ENCODE results near the gene GMCL1.
A peak's percentile ranks its signal among the peaks of the same experiment; 100 is the strongest.

GMCL1 gene

GRCh38 chr2:69902213-69902922 is 72.9 kb downstream of the GMCL1 start:
- POLR2A ChIA-PET (ENCODE audit: low non-redundant PET) = no interaction called here
- no peak for DNase-seq (ENCODE audit: low spot score)
- TF ChIP-seq, protein P1, sequence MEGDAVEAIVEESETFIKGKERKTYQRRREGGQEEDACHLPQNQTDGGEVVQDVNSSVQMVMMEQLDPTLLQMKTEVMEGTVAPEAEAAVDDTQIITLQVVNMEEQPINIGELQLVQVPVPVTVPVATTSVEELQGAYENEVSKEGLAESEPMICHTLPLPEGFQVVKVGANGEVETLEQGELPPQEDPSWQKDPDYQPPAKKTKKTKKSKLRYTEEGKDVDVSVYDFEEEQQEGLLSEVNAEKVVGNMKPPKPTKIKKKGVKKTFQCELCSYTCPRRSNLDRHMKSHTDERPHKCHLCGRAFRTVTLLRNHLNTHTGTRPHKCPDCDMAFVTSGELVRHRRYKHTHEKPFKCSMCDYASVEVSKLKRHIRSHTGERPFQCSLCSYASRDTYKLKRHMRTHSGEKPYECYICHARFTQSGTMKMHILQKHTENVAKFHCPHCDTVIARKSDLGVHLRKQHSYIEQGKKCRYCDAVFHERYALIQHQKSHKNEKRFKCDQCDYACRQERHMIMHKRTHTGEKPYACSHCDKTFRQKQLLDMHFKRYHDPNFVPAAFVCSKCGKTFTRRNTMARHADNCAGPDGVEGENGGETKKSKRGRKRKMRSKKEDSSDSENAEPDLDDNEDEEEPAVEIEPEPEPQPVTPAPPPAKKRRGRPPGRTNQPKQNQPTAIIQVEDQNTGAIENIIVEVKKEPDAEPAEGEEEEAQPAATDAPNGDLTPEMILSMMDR (conservative IDR thresholded peaks at IDR 0.05; ENCODE audit: low read depth) = no peak
- H3K27ac ChIP-seq = peak overlapping the region; percentile 57
- CTCF ChIA-PET = no interaction called here

- ChIA-PET POLR2A (ENCODE audit: low non-redundant PET) (no interaction called here), CTCF (no interaction called here)
- DNase-seq (ENCODE audit: low spot score) = no peak
- TF ChIP-seq, protein P1 (conservative IDR thresholded peaks at IDR 0.05; ENCODE audit: low read depth) = no peak
- H3K27ac ChIP-seq = no peak overlapping the region
Measured at GRCh38 chr2:69907216-69907615, 77.8 kb downstream of the GMCL1 start.

DNA sequence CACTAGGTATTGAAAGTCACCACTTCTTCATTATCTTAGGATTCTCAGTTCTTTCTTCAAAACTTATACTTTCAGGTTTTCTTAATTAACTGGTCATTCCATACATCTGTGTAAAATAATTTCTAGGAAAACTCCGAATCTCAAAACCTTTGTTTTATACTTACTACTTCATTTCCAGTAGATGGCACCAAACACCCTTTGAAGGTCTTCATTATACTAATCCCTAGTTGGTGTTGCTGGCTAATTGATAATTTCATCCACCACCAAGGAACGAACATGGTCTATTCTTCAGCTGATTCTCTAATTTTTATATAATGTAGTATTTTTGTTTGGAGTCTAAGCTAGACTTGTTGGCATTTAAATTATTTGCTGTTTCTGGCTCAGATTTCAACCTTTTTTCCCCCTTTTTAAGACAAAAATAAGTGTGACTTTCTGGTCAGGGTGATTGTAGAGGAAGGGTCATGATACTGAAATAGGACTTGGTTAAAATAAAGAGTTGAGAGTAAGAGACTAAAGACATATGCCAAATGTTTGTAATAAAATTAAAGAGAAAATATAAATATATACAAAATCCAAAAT is 82.6 kb downstream of the GMCL1 start:
- POLR2A ChIA-PET (ENCODE audit: low non-redundant PET) = no interaction called here
- H3K27ac ChIP-seq = no peak overlapping the region
- peak; percentile 50 for DNase-seq (ENCODE audit: low spot score)
- TF ChIP-seq, protein P1 (conservative IDR thresholded peaks at IDR 0.05; ENCODE audit: low read depth) = peak; percentile 57
- CTCF ChIA-PET = interaction anchor here (0.6 to 1.5 kb wide), 4 partner anchors 230 to 1783 kb away, joined by 3 to 4 read pairs (median 4); no protein-coding TSS in a partner anchor

- peak; percentile 99 for DNase-seq (ENCODE audit: low spot score)
- H3K27ac ChIP-seq = peak overlapping the region; percentile 86
- ChIA-PET POLR2A (ENCODE audit: low non-redundant PET) (interaction anchor here (0.6 to 2.7 kb wide), 13 partner anchors 20 to 379 kb away, joined by 3 to 18 read pairs (median 3); partner anchors contain the start of gene SNRPG), CTCF (interaction anchor here (0.6 to 1.0 kb wide), 3 partner anchors 83 to 220 kb away, joined by 3 read pairs; no protein-coding TSS in a partner anchor)
- TF ChIP-seq, protein P1 (conservative IDR thresholded peaks at IDR 0.05; ENCODE audit: low read depth) = no peak
Measured at GRCh38 chr2:69914164-69914949, 84.9 kb downstream of the GMCL1 start.

- no peak for DNase-seq (ENCODE audit: low spot score)
- CTCF ChIA-PET = interaction anchor here (1.0 to 1.2 kb wide), 2 partner anchors 82 to 156 kb away, joined by 3 to 6 read pairs; no protein-coding TSS in a partner anchor
- TF ChIP-seq, protein P1 (conservative IDR thresholded peaks at IDR 0.05; ENCODE audit: low read depth) = no peak
- peak within 1 kb of the TSS; percentile 86 for H3K27ac ChIP-seq
- POLR2A ChIA-PET (ENCODE audit: low non-redundant PET) = interaction anchor here (0.6 to 2.7 kb wide), 12 partner anchors 153 to 1623 kb away, joined by 3 to 18 read pairs (median 4); partner anchors contain the start of gene SNRPG
Measured at GRCh38 chr2:69914950-69915945, 85.8 kb downstream of the GMCL1 start, which contains the start of gene MXD1. MXD1 (plus strand) TSS chr2:69915109; CDS start chr2:69915331, 222 bp downstream.
